ENCODE data around the gene MINDY4. TPM values are rescaled to one million over a fixed set of nuclear protein-coding genes. Genes with fewer than 3 reads are reported as not detected.

MINDY4 gene
- total and polyA plus RNA-seq, 2 of the 4 experiments (the other 2 are of a cell fraction), result 1.8 to 3.6 TPM

- Histone ChIP-seq H4K8ac (ENCODE audit: low read depth in 2 of 2, low read length in 2 of 2) (no peak overlapping the region), H3K56ac (ENCODE audit: extremely low read depth, insufficient read depth, low read length) (no peak overlapping the region), H3K4ac (ENCODE audit: low read depth, low read length) (no peak overlapping the region), H3K79me1 (ENCODE audit: low read depth in 1 of 2, low read length in 2 of 2) (no peaks in the 10 kb centered on the region), H2BK120ac (ENCODE audit: low read depth, low read length) (no peak overlapping the region), H3K36me3 (ENCODE audit: control insufficient read depth, insufficient read depth, low read length) (no peaks in the 10 kb centered on the region), H3K23ac (ENCODE audit: low read depth, low read length) (no peak overlapping the region), H2BK20ac (ENCODE audit: low read depth, low read length) (no peak overlapping the region), H3K4me1 (ENCODE audit: control insufficient read depth, insufficient read depth, low read length) (peaks cover 9% of the 10 kb centered on the region), H3K9me1 (ENCODE audit: insufficient read depth, low read length) (peaks cover 16% of the 10 kb centered on the region), H3K14ac (replicated peaks; ENCODE audit: low read depth, low read length) (no peak overlapping the region), H3K4me3 (ENCODE audit: insufficient read depth, low read depth, low read length) (no peak overlapping the region), H3K9me3 (ENCODE audit: control insufficient read depth, insufficient read depth, low read length) (no peaks in the 10 kb centered on the region), H4K20me1 (ENCODE audit: insufficient read depth, low read length) (no peaks in the 10 kb centered on the region; the same call in 1 of the 2 replicates), H3K18ac (ENCODE audit: low read depth, low read length) (no peak overlapping the region), H4K91ac (ENCODE audit: insufficient read depth, low read depth, low read length) (no peak overlapping the region), H2BK5ac (ENCODE audit: low read depth, low read length, poor library complexity, severe bottlenecking) (no peak overlapping the region), H2AFZ (replicated peaks; ENCODE audit: low read length, poor library complexity) (no peak overlapping the region), H4K5ac (ENCODE audit: low read depth, low read length) (no peak overlapping the region), H2AK5ac (ENCODE audit: low read depth, low read length) (no peak overlapping the region), H3K27me3 (ENCODE audit: control insufficient read depth, insufficient read depth, low read length) (no peaks in the 10 kb centered on the region), H3K27ac (ENCODE audit: insufficient read depth, low read length) (no peak overlapping the region), H2BK15ac (ENCODE audit: low read depth, low read length) (no peak overlapping the region), H2AK9ac (replicated peaks; ENCODE audit: low read depth, low read length, poor library complexity) (no peak overlapping the region), H3K4me2 (ENCODE audit: low read depth, low read length) (no peak overlapping the region), H3K9ac (ENCODE audit: low read depth, low read length) (no peak overlapping the region)
- ChIA-PET CTCF (no interaction called here), POLR2A (ENCODE audit: unreplicated experiment) (no interaction called here)
- ATAC-seq (ENCODE audit: low read depth), result no peak
- dilution Hi-C loops (cut with HindIII; ENCODE audit: low sequenced_read_pairs, unreplicated experiment), result no loop called here
- intact Hi-C loops (cut with micrococcal nuclease), result no loop called here
- no peak for DNase-seq
- TF ChIP-seq CEBPB (IDR thresholded peaks at IDR 0.05; ENCODE audit: low read depth, low read length), result no peak
- no peak for TF ChIP-seq BHLHE40 (IDR thresholded peaks at IDR 0.05; ENCODE audit: low read depth, low read length)
- TF ChIP-seq MAFK (IDR thresholded peaks at IDR 0.05; ENCODE audit: low read depth, low read length), result no peak
- TF ChIP-seq NFE2L2 (IDR thresholded peaks at IDR 0.05; ENCODE audit: low read depth, low read length), result no peak
- TF ChIP-seq ELK1 (IDR thresholded peaks at IDR 0.05; ENCODE audit: borderline replicate concordance, low read depth, low read length), result no peak
- no peak for TF ChIP-seq USF2 (IDR thresholded peaks at IDR 0.05; ENCODE audit: low read depth, low read length)
- no peak for TF ChIP-seq RFX5 (IDR thresholded peaks at IDR 0.05; ENCODE audit: low read depth, low read length)
- no peak for TF ChIP-seq RAD21 (IDR thresholded peaks at IDR 0.05; ENCODE audit: low read length)
- no peak for TF ChIP-seq CHD1 (IDR thresholded peaks at IDR 0.05; ENCODE audit: low read depth, low read length)
- no peak for TF ChIP-seq FOS (IDR thresholded peaks at IDR 0.05; ENCODE audit: low read depth, low read length)
- no peak for TF ChIP-seq SMC3 (IDR thresholded peaks at IDR 0.05; ENCODE audit: low read depth, low read length)
- no peak for TF ChIP-seq CTCF (conservative IDR thresholded peaks at IDR 0.05; ENCODE audit: low read depth, low read length)
- no peak for TF ChIP-seq POLR2A (IDR thresholded peaks at IDR 0.05; ENCODE audit: low read depth, low read length)
- TF ChIP-seq MAZ (IDR thresholded peaks at IDR 0.05; ENCODE audit: borderline replicate concordance, low read depth, low read length), result no peak
- TF ChIP-seq MXI1 (IDR thresholded peaks at IDR 0.05; ENCODE audit: borderline replicate concordance, low read depth, low read length), result no peak
- TF ChIP-seq RCOR1 (IDR thresholded peaks at IDR 0.05; ENCODE audit: insufficient replicate concordance, low read length), result no peak
- in situ Hi-C loops (cut with MboI; ENCODE audit: low sequenced_read_pairs), result no loop called here
- BruUV-seq (replicated peaks), result no TSS peak
- WGBS, 2 experiments (ENCODE audit: extremely low coverage in 2 of 2, insufficient read length in 1 of 2), result 100% methylated on average over 1 of the region's 7 CpGs; no CpG with 5 or more reads in 1 of the 2 experiments
Observed at GRCh38 chr7:30861612-30862011, 90.4 kb downstream of the MINDY4 start.

All from IMR-90 (cell line).